ENCODE data around the gene CDX2. TPM values are rescaled to one million over a fixed set of nuclear protein-coding genes. Genes with fewer than 3 reads are reported as not detected.

CDX2 gene
- total and polyA plus RNA-seq, 9 donors = 0.02 to 0.26 (median 0.12) TPM; not detected in 6

DNA sequence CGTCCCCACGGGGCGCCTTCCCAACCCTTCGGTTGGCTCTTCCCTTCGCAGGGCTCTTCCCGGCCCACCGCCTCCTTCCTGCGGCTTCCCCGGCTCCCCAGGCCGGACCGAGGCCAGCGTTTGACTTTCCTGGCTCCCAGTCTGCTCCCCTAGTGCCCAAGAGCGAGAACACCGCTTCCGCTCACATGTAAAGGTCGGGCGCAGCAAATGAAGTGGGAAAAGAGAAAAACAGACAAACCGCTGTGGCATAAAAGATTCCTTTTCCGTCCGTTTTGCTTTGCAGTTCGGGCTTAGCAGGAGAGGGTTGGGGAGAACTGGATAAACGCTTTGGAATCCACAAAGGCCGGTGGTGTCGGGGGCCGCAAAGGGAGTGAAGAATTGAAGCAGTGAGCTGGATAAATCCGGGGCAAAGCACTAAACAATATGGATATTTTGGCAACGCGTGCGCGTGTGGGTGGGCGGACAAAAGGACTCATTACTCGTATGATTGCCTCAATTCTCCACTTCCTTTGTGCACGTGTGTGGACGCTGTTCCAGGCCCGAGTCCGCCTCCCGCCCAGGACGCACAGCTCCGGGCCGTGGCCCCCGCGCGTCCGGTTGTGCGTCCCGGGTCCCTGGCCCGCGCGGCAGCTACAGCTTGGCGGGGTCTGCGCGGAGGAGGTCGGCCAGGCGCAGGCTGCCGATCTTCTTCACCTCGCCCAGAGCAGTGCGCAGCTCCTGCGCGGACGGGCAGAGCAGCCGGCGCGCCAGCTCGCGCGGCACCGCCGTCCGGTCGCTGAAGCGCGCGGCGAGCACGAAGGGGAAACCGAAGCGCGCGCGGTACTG, 8.6 kb upstream of the CDX2 start:
- Histone ChIP-seq H3K27ac (no peak overlapping the region), H3K4me3 (peak overlapping the region; percentile 8), H3K4me1 (ENCODE audit: insufficient read depth) (no peaks in the 10 kb centered on the region), H3K27me3 (no peaks in the 10 kb centered on the region), H3K36me3 (no peaks in the 10 kb centered on the region), H3K9me3 (no peaks in the 10 kb centered on the region)
- DNase-seq = no peak
- 1 to 2% (median 1%) methylated on average over 60 to 80 of the region's 80 CpGs for WGBS, 3 donors
- TF ChIP-seq, protein P1, sequence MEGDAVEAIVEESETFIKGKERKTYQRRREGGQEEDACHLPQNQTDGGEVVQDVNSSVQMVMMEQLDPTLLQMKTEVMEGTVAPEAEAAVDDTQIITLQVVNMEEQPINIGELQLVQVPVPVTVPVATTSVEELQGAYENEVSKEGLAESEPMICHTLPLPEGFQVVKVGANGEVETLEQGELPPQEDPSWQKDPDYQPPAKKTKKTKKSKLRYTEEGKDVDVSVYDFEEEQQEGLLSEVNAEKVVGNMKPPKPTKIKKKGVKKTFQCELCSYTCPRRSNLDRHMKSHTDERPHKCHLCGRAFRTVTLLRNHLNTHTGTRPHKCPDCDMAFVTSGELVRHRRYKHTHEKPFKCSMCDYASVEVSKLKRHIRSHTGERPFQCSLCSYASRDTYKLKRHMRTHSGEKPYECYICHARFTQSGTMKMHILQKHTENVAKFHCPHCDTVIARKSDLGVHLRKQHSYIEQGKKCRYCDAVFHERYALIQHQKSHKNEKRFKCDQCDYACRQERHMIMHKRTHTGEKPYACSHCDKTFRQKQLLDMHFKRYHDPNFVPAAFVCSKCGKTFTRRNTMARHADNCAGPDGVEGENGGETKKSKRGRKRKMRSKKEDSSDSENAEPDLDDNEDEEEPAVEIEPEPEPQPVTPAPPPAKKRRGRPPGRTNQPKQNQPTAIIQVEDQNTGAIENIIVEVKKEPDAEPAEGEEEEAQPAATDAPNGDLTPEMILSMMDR (IDR thresholded peaks at IDR 0.05) = no peak
- no peak for TF ChIP-seq POLR2A (IDR thresholded peaks at IDR 0.05)
- no peak for TF ChIP-seq EP300 (IDR thresholded peaks at IDR 0.05)
- intact Hi-C loops (cut with DNase I) = loop anchor here in 2 of 4 donors (10.0 kb wide), 2 partner anchors 603 to 613 kb away; no protein-coding TSS in a partner anchor

DNA sequence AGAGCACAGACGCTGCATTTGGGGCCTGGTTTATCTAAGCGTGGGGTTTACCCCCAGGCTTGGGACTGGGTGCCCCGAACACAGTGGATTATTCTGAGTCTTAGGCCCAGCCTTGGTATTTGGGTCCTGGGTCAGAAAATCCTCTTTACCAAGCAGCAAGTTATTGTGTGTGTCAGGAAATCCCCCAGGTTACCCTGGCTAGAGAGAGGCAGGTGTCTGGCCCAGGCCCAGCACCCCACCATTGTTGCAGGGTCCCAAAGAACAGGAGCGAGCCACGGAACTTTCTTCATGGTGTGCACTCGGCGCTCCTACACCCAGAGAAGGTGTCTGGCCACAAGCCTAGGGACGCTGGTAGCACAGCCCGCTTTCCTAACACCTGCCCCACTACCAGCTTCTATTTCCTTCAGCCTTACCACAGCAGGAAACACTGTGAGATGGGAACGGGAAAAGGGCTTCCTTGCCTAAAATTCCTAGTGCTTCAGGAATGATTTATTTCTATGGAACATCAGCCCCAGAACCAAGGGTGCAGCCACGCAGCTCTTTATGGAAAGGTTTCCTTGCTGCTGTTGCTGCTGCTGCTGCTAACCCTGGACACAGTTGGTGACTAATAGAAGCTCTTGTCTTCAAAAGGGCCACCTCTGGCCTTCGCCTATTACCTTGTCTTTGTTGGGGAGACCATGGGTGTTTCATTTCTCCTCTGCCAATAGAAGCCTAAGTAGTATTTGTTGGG, 7.4 kb upstream of the CDX2 start:
- no peaks in the 10 kb centered on the region for H3K9me3 ChIP-seq
- no peaks in the 10 kb centered on the region for H3K4me1 ChIP-seq (ENCODE audit: insufficient read depth)
- no peak overlapping the region for H3K27ac ChIP-seq
- TF ChIP-seq POLR2A (IDR thresholded peaks at IDR 0.05) (no peak), EP300 (IDR thresholded peaks at IDR 0.05) (no peak)
- TF ChIP-seq, protein P1 (IDR thresholded peaks at IDR 0.05) = no peak
- no peaks in the 10 kb centered on the region for H3K36me3 ChIP-seq
- H3K27me3 ChIP-seq = no peaks in the 10 kb centered on the region
- intact Hi-C loops (cut with DNase I) = loop anchor here in 2 of 4 donors (10.0 kb wide), 2 partner anchors 602 to 612 kb away; no protein-coding TSS in a partner anchor
- no peak overlapping the region for H3K4me3 ChIP-seq
- WGBS, 3 donors = 14 to 17% (median 14%) methylated on average over 12 of the region's 12 CpGs
- no peak for DNase-seq

DNA sequence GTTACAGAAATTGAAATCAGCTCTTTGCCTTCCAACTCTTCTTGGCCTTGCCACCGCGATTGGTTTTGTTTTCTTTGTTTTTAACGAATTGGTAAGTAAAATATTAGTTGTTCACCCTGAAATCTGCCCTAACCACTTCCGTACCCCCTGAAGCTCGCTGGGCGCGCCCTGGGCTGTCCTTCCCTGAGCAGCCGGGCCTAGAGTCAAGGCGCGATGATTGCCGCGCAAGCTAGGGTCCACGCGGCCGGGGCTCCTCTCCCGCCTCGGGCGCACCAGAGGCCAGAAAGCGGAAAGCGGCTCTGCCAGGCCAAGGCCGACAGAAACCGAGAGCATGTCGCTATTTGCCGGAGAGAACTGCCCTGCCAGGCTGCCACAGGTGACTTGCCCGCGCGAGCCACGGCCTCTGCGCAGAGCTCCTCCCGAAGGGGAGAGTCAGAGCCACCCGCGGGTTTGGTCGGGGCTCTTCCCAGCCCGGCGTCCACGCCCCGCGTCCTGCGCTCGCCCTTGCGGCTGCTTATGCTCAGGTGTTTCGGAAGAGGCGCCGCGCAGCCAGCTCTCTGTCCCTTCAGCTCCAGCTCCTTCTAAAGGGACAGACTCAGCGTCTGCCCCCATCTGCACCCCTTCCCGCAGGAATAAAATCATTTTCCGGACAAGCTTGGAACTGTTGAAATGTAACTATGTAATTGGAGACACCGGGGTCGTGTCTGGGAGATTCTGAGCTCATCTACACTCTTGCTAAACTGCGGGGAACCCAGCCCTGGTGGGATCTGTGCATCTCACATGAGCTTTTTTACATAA, 6.6 kb upstream of the CDX2 start:
- no peaks in the 10 kb centered on the region for H3K4me1 ChIP-seq (ENCODE audit: insufficient read depth)
- DNase-seq = no peak
- no peaks in the 10 kb centered on the region for H3K27me3 ChIP-seq
- intact Hi-C loops (cut with DNase I) = loop anchor here in 2 of 4 donors (10.0 kb wide), 2 partner anchors 601 to 611 kb away; no protein-coding TSS in a partner anchor
- no peaks in the 10 kb centered on the region for H3K36me3 ChIP-seq
- TF ChIP-seq POLR2A (IDR thresholded peaks at IDR 0.05) (no peak), EP300 (IDR thresholded peaks at IDR 0.05) (no peak)
- TF ChIP-seq, protein P1 (IDR thresholded peaks at IDR 0.05) = no peak
- H3K9me3 ChIP-seq = no peaks in the 10 kb centered on the region
- WGBS, 3 donors = 1 to 2% (median 2%) methylated on average over 37 to 51 of the region's 51 CpGs
- H3K27ac ChIP-seq = no peak overlapping the region
- H3K4me3 ChIP-seq = no peak overlapping the region

Data from ovary (tissue), 9 donors.